ENCODE data around the gene EREG.

The EREG gene

GRCh38 chr4:74428276-74428675, 63.3 kb downstream of the EREG start:
- no peak for DNase-seq (ENCODE audit: low read depth)

DNA sequence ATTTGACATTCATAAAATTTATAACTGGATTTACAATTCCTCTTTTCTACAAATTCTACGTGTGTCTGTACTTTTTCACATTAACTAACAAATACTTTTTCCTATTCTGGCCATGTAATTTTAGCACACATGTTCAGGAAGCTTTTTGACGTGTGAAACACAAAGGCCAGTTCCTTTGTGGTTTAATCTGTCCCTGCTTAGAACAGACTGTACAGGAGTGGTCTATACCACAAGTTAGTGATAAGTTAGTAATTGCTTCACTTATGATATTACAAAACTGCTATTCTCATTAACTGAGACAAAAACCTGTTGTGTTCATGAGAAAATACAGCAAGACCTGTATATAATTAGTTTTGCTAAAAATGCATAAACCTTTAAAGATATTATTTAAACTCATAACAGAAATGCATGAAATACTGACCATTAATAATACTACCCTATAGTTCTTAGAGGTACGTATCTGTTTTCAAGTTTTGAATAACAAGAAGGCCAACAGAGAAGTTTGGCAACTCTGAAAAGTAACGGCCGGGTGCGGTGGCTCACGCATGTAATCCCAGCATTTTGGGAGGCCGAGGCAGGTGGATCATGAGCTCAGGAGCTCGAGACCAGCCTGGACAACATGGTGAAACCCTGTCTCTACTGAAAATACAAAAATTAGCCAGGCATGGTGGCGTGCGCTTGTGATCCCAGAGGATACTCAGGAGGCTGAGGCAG, 66.3 kb downstream of the EREG start:
- DNase-seq (ENCODE audit: low read depth) = no peak

DNA sequence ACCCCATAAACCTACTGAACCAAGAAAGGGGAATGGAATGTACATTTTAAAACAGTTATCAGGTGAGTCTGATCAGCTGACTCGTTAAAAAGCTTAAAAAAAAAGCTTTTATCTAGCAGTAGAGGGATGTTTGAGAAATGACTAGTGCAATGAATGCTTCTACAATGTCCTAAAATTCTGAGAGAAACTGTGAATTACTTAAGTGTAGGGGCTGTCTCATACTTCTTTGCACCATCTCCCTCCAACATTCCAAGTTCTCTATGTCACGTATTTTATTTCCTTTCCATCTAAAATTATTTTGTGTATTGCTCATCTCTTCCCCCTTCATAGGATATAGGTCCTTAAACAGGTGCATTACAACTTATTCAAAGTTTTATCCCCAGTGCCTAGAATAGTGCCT, 68.1 kb downstream of the EREG start:
- no peak for DNase-seq (ENCODE audit: low read depth)

DNA sequence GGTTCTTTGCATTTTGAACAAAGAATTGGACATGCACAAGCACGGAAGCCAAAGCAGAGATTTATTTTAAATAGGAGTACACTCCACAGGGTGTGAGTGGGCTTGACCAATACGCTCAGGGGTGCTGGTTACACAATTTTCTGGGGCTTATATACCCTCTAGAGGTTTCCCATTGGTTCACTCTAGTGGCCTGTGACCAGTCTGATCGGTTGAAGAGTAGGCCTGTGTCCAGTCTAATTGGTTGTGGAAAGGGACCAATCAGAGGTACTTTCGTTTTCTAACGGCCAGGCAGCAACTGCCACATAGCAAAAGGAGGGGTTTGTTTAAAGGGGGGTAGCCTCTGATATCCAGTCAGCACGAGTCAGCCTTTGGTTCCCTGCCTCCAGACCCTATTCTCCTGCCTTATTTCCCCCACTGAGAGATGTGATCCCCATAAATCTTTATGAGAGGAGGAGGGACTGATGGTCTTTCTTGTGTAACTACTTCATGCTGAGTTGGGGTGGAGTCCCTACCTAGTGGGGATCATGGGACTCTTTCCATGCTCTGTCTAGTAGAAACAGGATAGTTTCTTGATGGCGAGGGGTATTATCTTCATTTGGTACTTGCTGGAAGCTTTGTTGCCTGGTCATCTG, 68.7 kb downstream of the EREG start:
- no peak for DNase-seq (ENCODE audit: low read depth)

- no peak for DNase-seq (ENCODE audit: low read depth)
These were observed 70.4 kb downstream of the EREG start for GRCh38 chr4:74435296-74435695.

DNA sequence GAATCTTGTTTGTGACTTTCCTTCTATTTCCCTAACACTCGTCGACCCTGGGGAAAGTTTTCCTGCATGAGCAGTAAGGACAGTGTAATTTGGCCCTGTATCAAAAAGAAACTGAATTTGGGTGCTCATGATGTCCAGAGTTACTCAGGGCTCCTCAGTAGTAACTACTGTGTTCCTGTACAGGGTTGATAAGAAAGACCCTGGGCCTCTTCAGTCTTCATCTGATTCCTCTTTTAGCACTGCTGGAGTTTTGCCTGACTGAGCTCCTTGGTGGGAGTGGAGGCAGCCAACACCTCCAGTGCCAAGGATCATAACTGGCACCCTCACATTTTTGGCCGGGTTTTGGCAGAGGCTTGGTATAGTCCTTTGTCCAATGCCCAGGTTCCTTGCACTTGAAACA, 72.9 kb downstream of the EREG start:
- no peak for DNase-seq (ENCODE audit: low read depth)
